Middle frontal gyrus (tissue), 1 donor: ENCODE measurements around the gene CFAP46.
"Not testable (repeated sequence)": the region's sequence is repeated elsewhere in the genome, so short reads cannot be mapped to it uniquely, and the experiment has no call there.

Experiments
- DNase-seq: peaks from one replicate; pipeline ENCODE4 v3.0.0-alpha.2; 2015; ENCODE audit warnings: low spot score; ENCODE audit errors: extremely low spot score

The CFAP46 gene

DNA sequence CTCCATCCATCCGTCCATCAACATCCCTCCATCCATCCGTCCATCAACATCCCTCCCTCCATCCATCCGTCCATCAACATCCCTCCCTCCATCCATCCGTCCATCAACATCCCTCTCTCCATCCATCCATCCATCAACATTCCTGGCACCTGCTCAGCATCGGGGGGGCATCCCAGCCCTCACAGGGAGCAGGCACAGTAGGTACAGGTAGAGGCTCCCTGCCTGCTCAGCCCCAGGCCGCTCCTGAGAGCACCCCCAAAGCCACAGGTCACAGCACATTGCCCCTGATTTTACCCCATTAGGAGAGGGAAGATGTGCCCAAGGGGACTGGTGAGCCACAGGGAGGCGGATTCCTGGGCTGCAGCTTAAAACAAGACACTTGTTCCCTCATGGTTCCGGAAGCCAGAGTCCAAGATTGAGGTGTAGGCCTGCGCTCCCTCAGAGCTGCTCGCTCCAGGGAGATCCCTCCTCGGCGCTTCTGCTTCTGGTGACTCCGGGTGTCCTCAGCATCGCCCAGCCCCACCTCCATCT lies 21.1 kb upstream of the CFAP46 start:
- DNase-seq = no peak

- DNase-seq = no peak
These were observed 20.5 kb upstream of the CFAP46 start for GRCh38 chr10:132962623-132963429.

DNA sequence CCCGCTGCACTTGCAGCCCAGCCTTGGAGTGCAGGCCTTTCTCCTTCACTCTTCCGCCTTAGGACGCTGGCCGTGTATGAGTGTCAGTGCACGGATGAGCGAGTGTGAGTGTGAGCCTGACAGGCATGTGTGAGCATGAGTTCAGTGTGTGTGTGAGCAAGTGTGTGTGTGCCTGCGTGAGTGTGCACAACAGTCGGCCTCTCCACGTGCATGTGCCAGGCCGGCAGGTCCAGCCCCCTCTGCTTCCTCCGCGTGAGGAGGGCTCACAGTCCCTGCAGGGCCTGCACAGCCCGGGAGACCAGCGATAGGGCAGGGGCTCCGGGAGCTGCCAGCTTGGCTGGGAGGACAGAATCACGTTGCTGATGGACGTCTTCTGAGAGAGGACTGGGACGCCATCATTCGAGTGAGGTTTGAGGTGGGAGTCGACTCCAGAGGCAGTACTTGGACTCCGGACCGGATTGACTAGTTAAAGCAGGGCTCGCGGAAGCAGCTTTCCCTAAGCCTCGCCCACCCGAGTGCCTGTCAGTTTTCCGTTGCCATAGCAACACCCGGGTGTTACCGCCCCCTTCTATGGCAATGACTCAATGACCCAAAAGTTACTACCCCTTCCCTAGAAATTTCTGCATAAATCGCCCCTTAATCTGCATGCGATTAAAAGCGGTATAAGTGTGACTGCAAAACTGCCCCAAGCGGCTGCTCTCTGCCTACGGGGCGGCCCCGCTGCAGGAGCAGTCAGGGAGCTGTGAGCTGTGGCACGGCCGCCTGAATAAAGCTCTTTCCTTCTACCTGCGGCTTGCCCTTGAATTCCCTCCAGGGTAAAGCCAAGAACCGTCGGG lies 19.6 kb upstream of the CFAP46 start:
- DNase-seq = no peak

GRCh38 chr10:132961420-132961786 lies 19.0 kb upstream of the CFAP46 start:
- DNase-seq = no peak

DNA sequence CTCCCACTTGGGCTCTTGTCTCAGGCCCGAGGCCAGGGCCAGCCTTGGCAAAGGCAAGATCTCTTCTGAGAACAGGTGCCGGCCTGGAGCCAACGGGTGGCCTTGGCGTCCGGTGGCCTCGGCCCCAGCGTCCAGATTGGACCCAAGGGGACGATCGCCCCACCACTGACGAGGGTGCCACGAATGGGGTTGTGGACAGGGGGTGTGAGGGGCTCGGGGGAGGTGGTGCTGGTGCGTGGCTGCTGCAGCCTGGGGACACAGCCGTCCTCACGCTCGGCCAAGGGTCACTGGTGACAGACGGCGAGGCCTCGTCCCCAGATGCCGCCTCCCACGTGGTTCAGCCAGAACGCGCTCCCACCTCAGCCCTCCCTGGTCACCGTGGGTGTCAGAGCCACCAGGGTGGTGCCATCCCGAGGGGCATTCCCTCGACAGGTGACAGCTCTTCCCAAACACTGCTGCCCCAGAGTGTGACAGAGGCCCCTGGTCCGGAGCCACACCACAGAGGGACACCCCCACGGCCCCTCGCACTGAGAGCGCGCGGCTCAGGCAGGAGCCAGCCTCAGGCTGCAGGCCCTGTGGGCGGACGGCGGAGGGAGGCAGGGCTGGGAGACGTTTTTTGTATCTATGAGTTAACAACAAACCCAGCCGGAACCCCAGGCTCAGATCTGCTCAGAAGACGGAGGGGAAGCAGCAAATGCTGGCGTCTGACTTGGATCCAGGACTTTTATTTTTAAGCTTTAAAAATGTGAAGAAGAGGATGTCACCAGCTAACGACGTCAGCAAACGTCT lies 18.5 kb upstream of the CFAP46 start:
- no peak for DNase-seq

GRCh38 chr10:132960071-132960472 lies 17.7 kb upstream of the CFAP46 start:
- no peak for DNase-seq

GRCh38 chr10:132959559-132959961 lies 17.2 kb upstream of the CFAP46 start:
- no peak for DNase-seq

DNA sequence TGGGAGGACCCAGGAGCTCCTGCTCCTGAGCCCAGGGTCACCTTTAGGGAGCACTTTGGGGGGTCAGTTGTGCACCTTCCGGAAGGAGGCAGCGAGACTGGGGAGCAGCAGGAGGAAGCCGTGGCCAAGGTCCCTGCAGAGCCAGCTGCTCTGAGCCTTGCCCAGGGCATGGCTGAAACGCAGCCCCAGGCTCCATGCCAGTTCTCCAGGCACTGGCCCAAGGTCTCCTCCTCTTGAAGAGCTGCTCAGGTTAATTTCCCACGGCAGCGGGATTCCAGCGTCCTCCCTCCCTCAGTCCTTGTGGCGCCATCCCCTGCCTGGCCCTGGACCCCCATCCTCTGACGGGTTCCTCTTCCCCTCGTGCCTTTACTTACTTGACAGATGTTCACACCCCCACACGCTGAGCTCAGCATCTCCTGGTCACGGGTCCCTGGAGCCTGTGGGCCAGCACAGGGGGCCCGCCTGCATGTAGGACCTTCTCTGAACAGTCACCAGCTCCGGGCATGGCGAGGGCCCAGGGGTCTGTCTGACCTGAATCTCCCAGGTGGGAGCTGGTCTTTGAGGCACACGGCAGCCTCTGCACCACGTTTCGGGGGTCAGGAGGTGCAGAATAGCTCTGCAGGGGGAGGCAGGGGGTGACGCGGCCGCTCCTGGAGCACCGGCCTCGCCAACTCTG lies 16.7 kb upstream of the CFAP46 start:
- DNase-seq = no peak

DNA sequence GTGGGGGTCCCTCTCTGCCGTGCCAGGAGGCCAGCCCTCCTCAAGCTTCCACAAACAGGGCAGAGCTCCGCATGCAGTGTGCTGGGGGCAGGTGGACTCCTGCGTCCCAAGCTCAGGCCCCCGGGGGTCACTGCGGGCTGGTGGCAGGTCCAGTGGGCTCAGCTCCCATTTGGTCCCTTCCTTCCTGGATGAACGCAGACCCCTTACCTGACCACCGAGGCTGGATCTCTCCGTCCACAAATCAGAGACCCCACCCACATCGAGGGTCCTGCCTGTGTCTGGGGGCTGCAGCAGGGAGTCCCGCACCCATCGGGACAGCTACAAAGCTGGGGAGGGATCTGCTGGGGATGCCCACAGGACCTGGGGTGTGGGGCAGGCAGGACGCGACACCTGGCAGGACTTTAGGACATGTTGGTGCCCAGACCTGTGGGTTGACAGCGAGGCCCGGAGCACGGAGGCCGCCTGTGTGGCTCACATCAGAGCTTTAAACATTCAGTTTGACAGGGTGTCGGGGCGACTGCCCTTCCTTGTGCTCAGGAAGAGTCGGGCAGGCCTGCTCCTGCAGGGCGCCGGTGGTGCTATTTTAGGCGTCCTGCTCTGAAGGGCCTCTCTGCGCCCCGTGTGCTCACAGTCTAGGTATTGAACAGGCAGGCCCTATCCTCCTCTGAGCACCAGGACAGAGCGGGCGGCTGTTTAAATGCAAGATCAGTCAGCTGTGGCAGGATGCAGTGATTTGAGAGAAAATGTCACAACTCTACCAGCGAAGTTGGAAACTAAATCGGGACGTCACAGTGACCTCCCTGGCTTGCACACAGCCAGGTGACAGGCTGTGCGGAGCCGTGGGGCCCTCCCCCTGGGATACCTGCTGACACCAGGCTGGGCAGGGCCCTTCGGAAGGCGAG lies 15.9 kb upstream of the CFAP46 start:
- no peak for DNase-seq

- no peak for DNase-seq
These were observed 14.8 kb upstream of the CFAP46 start for GRCh38 chr10:132957131-132957530.

GRCh38 chr10:132956259-132956658 lies 13.9 kb upstream of the CFAP46 start:
- not testable (repeated sequence) for DNase-seq

GRCh38 chr10:132955479-132955878 lies 13.1 kb upstream of the CFAP46 start:
- DNase-seq = no peak

GRCh38 chr10:132953428-132953827 lies 11.1 kb upstream of the CFAP46 start:
- DNase-seq = no peak

DNA sequence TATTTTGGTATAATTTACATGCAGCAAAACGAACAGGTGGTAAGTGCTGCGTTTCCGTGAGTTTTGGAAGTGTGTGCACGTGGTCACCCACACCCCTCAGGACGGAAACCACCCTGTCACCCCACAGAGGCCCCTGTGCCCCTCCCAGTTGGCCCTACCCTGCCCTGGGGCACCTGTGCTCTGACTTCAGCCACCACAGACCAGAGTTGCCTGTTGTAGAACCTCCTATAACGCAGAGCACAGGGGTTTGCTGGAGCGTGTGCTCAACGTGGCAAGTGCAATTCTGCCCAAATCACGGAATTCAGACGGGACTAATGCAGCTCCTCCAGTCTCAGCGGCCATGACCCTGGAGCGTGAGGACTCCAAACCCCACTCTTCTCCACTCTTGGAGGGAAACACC lies 9.6 kb upstream of the CFAP46 start:
- no peak for DNase-seq

GRCh38 chr10:132948351-132948750 lies 6.0 kb upstream of the CFAP46 start:
- DNase-seq = no peak

DNA sequence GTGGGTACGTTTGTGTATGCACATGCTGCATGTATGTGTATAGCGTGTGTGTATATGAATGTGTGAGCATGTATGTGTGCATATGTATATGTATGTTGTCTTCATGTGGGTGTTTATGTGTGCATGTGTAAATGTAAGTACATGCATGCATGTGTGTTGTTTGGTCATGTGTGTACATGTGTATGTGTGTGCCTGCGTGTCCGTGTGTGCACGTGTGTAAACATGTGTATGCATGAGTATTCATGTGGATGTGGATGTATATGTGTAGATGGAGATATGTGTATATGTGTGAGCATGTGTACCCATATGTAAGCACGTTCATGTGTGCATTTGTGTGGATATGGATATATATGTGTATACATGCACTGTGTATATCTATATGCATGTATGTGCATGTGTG lies 5.5 kb upstream of the CFAP46 start:
- no peak for DNase-seq

- no peak for DNase-seq
These were observed 4.6 kb upstream of the CFAP46 start for GRCh38 chr10:132946806-132947546.

GRCh38 chr10:132946311-132946710 lies 3.9 kb upstream of the CFAP46 start:
- DNase-seq = no peak

DNA sequence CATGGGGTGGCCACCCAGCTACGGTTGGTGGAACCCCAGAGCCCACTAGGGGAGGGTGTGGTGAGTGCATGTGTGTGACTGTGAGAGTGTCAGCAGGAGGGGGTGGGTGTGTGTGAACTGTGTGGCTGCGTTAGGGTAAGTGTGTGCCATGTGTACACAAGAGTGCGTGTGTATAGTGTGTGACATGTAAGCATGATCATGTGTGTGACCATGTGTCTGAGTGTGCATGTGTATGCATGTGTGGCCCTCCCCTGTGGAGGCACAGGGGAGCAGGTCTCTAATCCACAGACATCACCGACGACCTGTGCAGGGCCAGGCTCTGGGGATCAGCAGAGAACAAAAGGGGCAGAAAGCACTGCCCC lies 3.5 kb upstream of the CFAP46 start:
- no peak for DNase-seq
